ENCODE results near the gene MANEAL.

The MANEAL gene

DNA sequence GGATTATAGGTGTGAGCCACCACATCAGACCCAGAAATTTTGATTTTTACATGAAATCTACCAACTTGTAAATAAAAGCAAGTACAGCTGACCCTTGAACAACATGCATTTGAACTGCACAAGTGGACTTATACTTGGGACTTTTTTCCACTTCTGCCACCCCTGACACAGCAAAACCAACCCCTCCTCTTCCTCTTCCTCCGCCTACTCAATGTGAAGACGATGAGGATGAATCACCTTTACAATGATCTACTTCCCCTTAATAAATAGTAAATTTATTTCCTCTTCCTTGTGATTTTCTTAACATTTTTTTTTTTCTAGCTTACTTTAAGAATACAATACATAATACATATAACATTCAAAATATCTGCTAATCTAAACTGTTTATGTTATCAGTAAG, 31.9 kb downstream of the MANEAL start:
- no peak overlapping the region for H3K4me3 ChIP-seq (ENCODE audit: control insufficient read depth, low read depth, low read length)
- no peak for DNase-seq (ENCODE audit: low read depth)
- TF ChIP-seq, protein P1, sequence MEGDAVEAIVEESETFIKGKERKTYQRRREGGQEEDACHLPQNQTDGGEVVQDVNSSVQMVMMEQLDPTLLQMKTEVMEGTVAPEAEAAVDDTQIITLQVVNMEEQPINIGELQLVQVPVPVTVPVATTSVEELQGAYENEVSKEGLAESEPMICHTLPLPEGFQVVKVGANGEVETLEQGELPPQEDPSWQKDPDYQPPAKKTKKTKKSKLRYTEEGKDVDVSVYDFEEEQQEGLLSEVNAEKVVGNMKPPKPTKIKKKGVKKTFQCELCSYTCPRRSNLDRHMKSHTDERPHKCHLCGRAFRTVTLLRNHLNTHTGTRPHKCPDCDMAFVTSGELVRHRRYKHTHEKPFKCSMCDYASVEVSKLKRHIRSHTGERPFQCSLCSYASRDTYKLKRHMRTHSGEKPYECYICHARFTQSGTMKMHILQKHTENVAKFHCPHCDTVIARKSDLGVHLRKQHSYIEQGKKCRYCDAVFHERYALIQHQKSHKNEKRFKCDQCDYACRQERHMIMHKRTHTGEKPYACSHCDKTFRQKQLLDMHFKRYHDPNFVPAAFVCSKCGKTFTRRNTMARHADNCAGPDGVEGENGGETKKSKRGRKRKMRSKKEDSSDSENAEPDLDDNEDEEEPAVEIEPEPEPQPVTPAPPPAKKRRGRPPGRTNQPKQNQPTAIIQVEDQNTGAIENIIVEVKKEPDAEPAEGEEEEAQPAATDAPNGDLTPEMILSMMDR (IDR thresholded peaks at IDR 0.05; ENCODE audit: control insufficient read depth, insufficient read depth, low read depth, low read length, missing control alignments) = no peak

DNA sequence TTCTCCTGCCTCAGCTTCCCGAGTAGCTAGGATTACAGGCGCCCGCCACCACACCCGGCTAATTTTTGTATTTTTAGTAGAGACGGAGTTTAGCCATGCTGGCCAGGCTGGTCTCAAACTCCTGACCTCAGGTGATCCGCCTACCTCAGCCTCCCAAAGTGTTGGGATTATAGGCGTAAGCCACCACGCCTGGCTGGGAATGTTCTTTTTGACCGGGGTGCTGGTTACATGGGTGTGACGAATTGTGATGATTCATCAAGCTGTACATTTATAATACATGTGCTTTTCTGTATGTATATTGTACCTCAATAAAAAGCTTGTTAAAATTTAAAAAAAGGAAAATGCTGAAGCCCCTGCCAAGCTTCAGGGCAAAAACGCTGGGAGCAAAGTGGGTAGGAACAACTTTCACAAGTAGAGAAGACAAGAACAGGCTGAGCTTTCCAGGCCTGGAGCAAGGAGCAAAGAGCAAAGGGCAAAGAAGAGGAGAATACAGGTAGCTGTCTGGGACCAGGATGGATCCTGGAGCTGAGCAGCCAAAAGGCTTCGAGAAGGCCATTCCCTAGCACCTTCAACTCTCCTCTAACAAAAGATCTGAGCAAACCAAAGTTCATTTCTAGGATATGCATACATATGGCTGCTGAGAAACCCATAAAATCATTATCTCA, 34.9 kb downstream of the MANEAL start:
- DNase-seq (ENCODE audit: low read depth) = no peak
- TF ChIP-seq, protein P1 (IDR thresholded peaks at IDR 0.05; ENCODE audit: control insufficient read depth, insufficient read depth, low read depth, low read length, missing control alignments) = no peak
- no peak overlapping the region for H3K4me3 ChIP-seq (ENCODE audit: control insufficient read depth, low read depth, low read length)

DNA sequence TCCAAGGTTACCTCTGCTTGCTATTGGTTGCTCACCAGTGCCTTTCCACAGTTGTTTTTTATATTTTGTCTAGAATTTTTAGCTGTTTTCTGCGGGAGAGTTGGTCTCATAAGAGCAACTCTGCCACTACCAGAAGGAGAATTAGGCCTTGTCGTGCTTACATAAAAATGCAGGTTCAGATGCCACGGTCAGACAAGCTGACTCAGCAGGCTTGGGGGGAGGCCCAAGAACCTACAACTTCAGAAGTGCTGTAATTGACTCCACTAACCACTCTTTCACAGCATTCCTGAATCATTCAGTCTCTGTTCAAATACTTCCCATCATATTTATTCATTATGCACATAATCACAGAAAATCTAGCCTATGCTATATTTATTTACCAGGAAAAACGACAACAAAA, 37.5 kb downstream of the MANEAL start:
- no peak overlapping the region for H3K4me3 ChIP-seq (ENCODE audit: control insufficient read depth, low read depth, low read length)
- TF ChIP-seq, protein P1 (IDR thresholded peaks at IDR 0.05; ENCODE audit: control insufficient read depth, insufficient read depth, low read depth, low read length, missing control alignments) = no peak
- no peak for DNase-seq (ENCODE audit: low read depth)

DNA sequence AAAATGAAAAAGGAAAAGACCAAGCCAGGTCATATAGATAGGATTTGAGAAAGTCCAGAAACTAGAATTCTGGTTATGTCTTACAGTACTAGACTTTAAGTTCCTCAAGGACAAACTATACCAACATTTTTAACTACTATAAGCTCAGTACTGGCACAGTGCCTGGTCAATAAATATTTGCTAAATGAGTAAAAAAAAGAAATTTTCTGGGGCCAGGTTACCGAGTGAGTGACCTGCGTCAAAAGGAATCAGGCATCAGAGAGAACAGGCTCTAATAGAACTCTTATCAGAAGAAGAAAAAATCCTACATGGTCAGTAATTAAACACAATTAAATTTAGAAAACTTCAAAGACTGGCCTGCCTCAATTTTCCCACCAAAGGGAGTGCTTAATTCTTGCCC, 38.2 kb downstream of the MANEAL start:
- no peak for DNase-seq (ENCODE audit: low read depth)
- TF ChIP-seq, protein P1 (IDR thresholded peaks at IDR 0.05; ENCODE audit: control insufficient read depth, insufficient read depth, low read depth, low read length, missing control alignments) = no peak
- no peak overlapping the region for H3K4me3 ChIP-seq (ENCODE audit: control insufficient read depth, low read depth, low read length)

DNA sequence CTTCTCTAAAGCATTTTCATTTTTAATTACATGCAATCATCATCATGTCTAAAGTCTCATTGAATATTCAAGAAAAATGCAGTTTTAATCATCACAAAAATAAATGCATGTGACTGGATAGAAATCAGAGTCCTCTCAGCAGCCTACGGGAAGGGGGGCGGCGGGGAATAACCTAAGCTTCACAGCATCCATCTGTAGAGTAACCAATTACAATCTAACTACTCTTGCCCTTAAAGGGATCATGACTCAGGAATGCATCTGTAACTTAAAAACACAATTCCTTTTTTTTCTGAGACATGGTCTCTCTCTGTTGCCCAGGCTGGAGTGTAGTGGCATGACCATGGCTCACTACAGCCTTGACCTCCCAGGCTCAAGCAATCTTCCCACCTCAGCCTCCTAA, 43.1 kb downstream of the MANEAL start:
- DNase-seq (ENCODE audit: low read depth) = no peak
- TF ChIP-seq, protein P1 (IDR thresholded peaks at IDR 0.05; ENCODE audit: control insufficient read depth, insufficient read depth, low read depth, low read length, missing control alignments) = no peak

DNA sequence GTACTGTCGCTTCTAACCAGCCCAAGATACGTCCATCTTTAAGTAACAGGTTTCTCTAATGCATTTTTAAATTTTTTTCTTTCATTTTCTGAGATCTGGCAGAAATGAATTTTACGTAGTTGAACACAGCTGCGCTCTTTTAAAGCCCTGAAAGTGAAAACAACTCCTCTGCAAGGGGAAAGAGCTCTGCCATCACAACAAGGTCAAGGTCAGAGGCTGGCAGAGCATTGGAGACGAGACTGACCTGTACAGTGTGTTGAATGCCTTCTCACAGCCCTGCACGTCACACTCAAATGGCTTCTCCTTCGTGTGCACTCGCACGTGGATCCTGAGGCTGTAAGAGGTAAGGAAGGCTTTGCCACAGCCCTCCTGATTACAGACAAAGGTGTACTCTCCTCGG, 46.0 kb downstream of the MANEAL start:
- H3K4me3 ChIP-seq (ENCODE audit: control insufficient read depth, low read depth, low read length) = no peak overlapping the region
- DNase-seq (ENCODE audit: low read depth) = no peak
- TF ChIP-seq, protein P1 (IDR thresholded peaks at IDR 0.05; ENCODE audit: control insufficient read depth, insufficient read depth, low read depth, low read length, missing control alignments) = no peak

More for the DNA sequence above, 43.1 kb downstream of the MANEAL start:
- no peak overlapping the region for H3K4me3 ChIP-seq (ENCODE audit: control insufficient read depth, low read depth, low read length)

Measured in AG09309 (cell line).